ENCODE measurements around the gene GABRA4. TPM values are rescaled to one million over a fixed set of nuclear protein-coding genes. Genes with fewer than 3 reads are reported as not detected.

The GABRA4 gene
- total RNA-seq, 6 experiments from 2014 or later = not detected

DNA sequence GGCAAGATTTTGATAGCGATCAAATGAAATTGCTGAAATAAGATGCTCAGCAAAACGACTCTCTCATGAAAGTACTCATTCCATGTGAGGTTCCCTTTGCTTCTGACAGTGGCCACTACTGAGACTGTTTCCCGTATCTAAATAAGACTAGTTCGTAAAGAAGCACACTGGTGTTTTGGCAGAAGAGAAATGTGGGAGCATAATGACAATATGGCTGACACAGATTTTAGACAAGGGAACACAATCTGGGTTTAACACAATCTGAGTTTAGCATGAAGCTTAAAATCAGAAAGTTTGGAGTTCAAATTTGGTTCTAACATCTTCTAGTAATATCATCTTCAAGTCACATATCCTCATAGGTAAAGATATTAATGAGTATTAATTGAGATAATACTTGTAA, 13.7 kb downstream of the GABRA4 start:
- Mint-ChIP-seq H3K4me1 (ENCODE audit: low read depth) (no peaks in the 10 kb centered on the region), H3K27me3 (ENCODE audit: insufficient read depth) (no peaks in the 10 kb centered on the region), H3K36me3 (ENCODE audit: low read depth) (no peaks in the 10 kb centered on the region), H3K27ac (no peak overlapping the region), H3K4me3 (no peak overlapping the region), H3K9me3 (no peaks in the 10 kb centered on the region)
- DNase-seq = no peak
- no peak for TF ChIP-seq CTCF (IDR thresholded peaks at IDR 0.05)

- TF ChIP-seq CTCF (IDR thresholded peaks at IDR 0.05) = no peak
- H3K4me1 Mint-ChIP-seq (ENCODE audit: low read depth) = no peaks in the 10 kb centered on the region
- H3K9me3 Mint-ChIP-seq = no peaks in the 10 kb centered on the region
- H3K4me3 Mint-ChIP-seq = no peak overlapping the region
- no peak for DNase-seq
- no peak overlapping the region for H3K27ac Mint-ChIP-seq
- no peaks in the 10 kb centered on the region for H3K36me3 Mint-ChIP-seq (ENCODE audit: low read depth)
- no peaks in the 10 kb centered on the region for H3K27me3 Mint-ChIP-seq (ENCODE audit: insufficient read depth)
These were observed 14.1 kb downstream of the GABRA4 start for GRCh38 chr4:46979283-46979682.

DNA sequence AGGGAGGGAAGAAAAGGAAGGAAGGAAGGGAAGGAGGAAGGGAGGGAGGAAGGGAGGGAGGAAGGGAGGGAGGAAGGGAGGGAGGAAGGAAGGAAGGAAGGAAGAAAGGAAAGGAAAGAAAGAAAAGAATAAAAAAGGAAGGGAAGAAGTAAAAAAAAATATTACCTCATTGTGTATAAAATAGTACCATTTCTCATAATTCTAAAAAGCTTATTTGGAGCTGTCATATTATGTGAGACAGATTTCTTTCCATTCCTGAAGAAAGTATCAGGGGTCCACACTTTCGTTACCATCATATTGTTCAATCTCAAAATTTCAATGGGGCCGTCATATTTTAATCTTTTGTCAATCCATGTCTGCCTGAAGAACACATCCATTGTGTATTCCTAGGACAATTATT, 16.1 kb downstream of the GABRA4 start:
- no peaks in the 10 kb centered on the region for H3K36me3 Mint-ChIP-seq (ENCODE audit: low read depth)
- H3K27me3 Mint-ChIP-seq (ENCODE audit: insufficient read depth) = no peaks in the 10 kb centered on the region
- H3K9me3 Mint-ChIP-seq = no peaks in the 10 kb centered on the region
- TF ChIP-seq CTCF (IDR thresholded peaks at IDR 0.05) = no peak
- no peaks in the 10 kb centered on the region for H3K4me1 Mint-ChIP-seq (ENCODE audit: low read depth)
- no peak overlapping the region for H3K27ac Mint-ChIP-seq
- DNase-seq = no peak
- no peak overlapping the region for H3K4me3 Mint-ChIP-seq

- H3K4me3 Mint-ChIP-seq = no peak overlapping the region
- no peaks in the 10 kb centered on the region for H3K27me3 Mint-ChIP-seq (ENCODE audit: insufficient read depth)
- no peak overlapping the region for H3K27ac Mint-ChIP-seq
- H3K9me3 Mint-ChIP-seq = no peaks in the 10 kb centered on the region
- DNase-seq = no peak
- no peaks in the 10 kb centered on the region for H3K36me3 Mint-ChIP-seq (ENCODE audit: low read depth)
- no peak for TF ChIP-seq CTCF (IDR thresholded peaks at IDR 0.05)
- H3K4me1 Mint-ChIP-seq (ENCODE audit: low read depth) = no peaks in the 10 kb centered on the region
These were observed 17.4 kb downstream of the GABRA4 start for GRCh38 chr4:46975812-46976553.

- H3K4me3 Mint-ChIP-seq = no peak overlapping the region
- no peaks in the 10 kb centered on the region for H3K36me3 Mint-ChIP-seq (ENCODE audit: low read depth)
- H3K27me3 Mint-ChIP-seq (ENCODE audit: insufficient read depth) = no peaks in the 10 kb centered on the region
These were observed 18.4 kb downstream of the GABRA4 start for GRCh38 chr4:46974891-46975543.

More at GRCh38 chr4:46974891-46975543, 18.4 kb downstream of the GABRA4 start:
- TF ChIP-seq CTCF (IDR thresholded peaks at IDR 0.05) = no peak
- DNase-seq = no peak
- Mint-ChIP-seq H3K27ac (no peak overlapping the region), H3K9me3 (no peaks in the 10 kb centered on the region), H3K4me1 (ENCODE audit: low read depth) (no peaks in the 10 kb centered on the region)
